Stimulated activated effector memory CD8-positive, alpha-beta T cell treated with anti-CD3 and anti-CD28 coated beads, Interleukin-12 subunit alpha, Interleukin-12 subunit beta, amount 100 ng/mL, for 72 hours (primary cell): ENCODE data around the gene SOS1.
"Not testable (repeated sequence)": the region's sequence is repeated elsewhere in the genome, so short reads cannot be mapped to it uniquely, and the experiment has no call there.

Experiments
- ATAC-seq: fragments of 150-1000 bp; cut with Tn5 transposase; 2 replicates; pipeline ENCODE4 v1.10.0; 2021
- DNase-seq, 2 donors: peaks; one replicate each; pipeline ENCODE4 v3.0.0; 2021 to 2022; ENCODE audit warnings: low spot score in 2 of 2
- H3K27ac Mint-ChIP-seq: one replicate; pipeline ENCODE4 v1.8.0; 2022; ENCODE audit warnings: mild to moderate bottlenecking, mixed read lengths
- H3K36me3 Mint-ChIP-seq: one replicate; pipeline ENCODE4 v1.8.0; 2022; ENCODE audit warnings: mild to moderate bottlenecking, mixed read lengths
- H3K4me1 Mint-ChIP-seq: one replicate; pipeline ENCODE4 v1.8.0; 2022; ENCODE audit warnings: mixed read lengths
- H3K4me3 Mint-ChIP-seq: one replicate; pipeline ENCODE4 v1.8.0; 2022; ENCODE audit warnings: mild to moderate bottlenecking, mixed read lengths
- H3K9me3 Mint-ChIP-seq: one replicate; pipeline ENCODE4 v1.8.0; 2022; ENCODE audit warnings: mixed read lengths

Gene SOS1

DNA sequence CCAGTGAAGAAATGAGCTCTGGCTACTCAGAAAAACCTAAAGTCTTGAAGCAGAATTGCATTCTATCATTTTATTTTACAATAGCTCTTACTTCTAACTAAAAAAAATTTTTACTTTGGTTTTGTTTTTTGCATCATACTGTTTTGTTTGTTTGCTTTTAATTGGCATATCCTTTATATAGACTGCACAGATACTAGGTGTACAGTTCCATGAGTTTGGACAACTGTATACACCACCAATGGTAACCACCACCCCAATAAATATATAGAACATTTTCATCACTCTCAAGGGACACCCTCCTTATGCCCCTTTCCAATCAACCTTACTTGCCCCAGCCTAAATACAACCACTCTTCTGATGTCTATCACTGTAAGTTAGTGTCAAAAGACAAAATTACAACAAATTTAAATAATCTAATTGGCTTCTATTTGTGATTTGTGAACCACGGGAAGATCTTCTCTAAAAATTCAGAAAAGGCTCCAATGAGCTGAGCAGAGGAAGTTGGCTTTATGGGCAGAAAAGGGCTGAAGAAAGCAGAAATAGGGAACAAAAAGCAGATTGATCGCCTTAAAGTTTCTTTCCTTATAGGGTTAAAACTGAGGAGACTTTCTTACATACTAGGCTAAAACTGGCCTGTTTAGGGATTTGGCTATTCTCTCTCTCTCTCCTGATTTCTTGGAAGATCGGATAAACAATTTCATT lies 22.2 kb upstream of the SOS1 start:
- peaks cover 25% of the 10 kb centered on the region for H3K4me1 Mint-ChIP-seq
- H3K36me3 Mint-ChIP-seq: no peaks in the 10 kb centered on the region
- H3K27ac Mint-ChIP-seq: no peak overlapping the region
- ATAC-seq (no peak), DNase-seq (no peak)
- no peaks in the 10 kb centered on the region for H3K9me3 Mint-ChIP-seq
- no peak overlapping the region for H3K4me3 Mint-ChIP-seq

DNA sequence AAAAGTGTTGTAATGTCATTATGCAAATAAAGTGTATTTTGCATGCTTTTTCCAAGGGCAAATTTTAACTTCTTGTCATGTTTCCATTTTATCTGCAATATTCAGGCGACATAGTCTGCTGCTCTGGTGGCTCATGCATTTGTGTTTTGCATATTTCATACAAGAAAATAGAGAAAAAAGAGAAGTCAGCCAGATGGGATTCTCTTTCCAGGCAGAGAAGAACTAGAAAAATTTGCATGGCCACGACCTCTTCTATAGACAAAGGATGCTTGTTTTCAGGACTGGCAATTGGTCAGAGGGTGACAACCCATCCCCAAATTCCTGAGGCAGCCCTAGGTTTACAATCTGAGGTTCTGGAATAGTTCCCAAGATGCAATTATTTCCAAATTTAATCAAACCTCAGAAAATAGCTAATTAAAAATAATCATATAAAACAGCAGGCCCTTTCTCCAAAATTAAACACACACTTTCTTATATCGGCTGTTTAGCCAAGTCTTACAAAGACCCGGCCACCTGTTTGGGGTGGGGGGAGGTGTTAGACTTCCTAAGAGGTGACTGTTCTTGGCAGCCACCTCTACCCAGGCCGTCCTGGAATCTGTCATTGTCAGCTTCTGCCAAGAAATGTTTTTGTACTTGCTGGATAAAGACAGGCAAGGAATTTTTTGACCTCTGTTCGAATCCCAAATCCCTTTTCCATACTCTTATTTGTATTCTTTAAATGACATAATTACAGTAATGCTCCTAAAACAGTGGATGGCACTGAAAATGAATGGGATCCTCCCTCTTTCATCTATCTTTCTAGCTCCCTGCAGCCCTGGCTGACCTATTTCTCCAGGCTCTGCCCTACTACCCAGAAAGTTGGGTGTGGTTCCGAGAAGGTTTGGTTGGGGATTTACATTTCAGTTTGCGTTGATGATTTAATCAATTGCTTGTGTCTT lies 20.8 kb upstream of the SOS1 start:
- DNase-seq (no peak), ATAC-seq (peak; percentile 84)
- peaks cover 28% of the 10 kb centered on the region for H3K4me1 Mint-ChIP-seq

GRCh38 chr2:39140948-39141333 lies 20.1 kb upstream of the SOS1 start:
- H3K4me1 Mint-ChIP-seq: peaks cover 33% of the 10 kb centered on the region
- H3K36me3 Mint-ChIP-seq, H3K27ac Mint-ChIP-seq, DNase-seq, H3K4me3 Mint-ChIP-seq, ATAC-seq, H3K9me3 Mint-ChIP-seq: not testable (repeated sequence)

More for the DNA sequence above, 20.8 kb upstream of the SOS1 start:
- no peaks in the 10 kb centered on the region for H3K9me3 Mint-ChIP-seq
- peak overlapping the region; percentile 70 for H3K27ac Mint-ChIP-seq
- H3K36me3 Mint-ChIP-seq: no peaks in the 10 kb centered on the region
- peak overlapping the region; percentile 29 for H3K4me3 Mint-ChIP-seq

DNA sequence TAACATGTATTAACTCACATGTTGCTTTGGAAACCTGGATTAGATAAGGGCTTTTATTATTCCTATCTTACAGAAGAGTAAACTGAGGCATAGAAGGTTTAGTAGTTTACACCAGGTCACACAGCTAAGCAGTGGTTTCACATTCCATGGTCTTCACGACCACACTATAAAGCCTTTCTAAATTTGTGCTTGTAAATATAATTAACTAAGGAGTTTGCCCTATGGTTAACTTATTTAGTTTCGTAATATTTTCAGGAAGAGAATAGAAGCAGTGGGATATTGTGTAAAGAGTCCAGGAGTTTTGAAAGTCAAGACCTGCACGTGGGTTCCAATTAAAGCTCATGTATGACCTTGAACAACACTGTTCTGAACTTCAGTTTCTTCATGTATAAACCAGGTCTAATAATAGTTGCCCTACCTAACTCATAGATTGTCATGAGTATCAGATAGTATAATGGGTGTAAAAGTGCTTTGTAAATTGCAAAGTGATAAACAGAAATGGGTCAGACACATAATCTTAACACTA lies 19.5 kb upstream of the SOS1 start:
- no peak overlapping the region for H3K4me3 Mint-ChIP-seq
- H3K36me3 Mint-ChIP-seq: no peaks in the 10 kb centered on the region
- H3K27ac Mint-ChIP-seq: no peak overlapping the region
- no peaks in the 10 kb centered on the region for H3K9me3 Mint-ChIP-seq
- peaks cover 38% of the 10 kb centered on the region for H3K4me1 Mint-ChIP-seq
- ATAC-seq (no peak), DNase-seq (no peak)

- no peak for ATAC-seq
Measured at GRCh38 chr2:39139511-39140237, 18.8 kb upstream of the SOS1 start.

GRCh38 chr2:39138837-39139211 lies 18.0 kb upstream of the SOS1 start:
- Mint-ChIP-seq H3K4me1 (peaks cover 39% of the 10 kb centered on the region), H3K36me3 (no peaks in the 10 kb centered on the region), H3K27ac (no peak overlapping the region), H3K4me3 (no peak overlapping the region), H3K9me3 (no peaks in the 10 kb centered on the region)
- ATAC-seq (no peak), DNase-seq (no peak)

More at GRCh38 chr2:39139511-39140237, 18.8 kb upstream of the SOS1 start:
- Mint-ChIP-seq H3K4me1 (peaks cover 39% of the 10 kb centered on the region), H3K36me3 (no peaks in the 10 kb centered on the region), H3K4me3 (no peak overlapping the region), H3K27ac (no peak overlapping the region), H3K9me3 (no peaks in the 10 kb centered on the region)
- no peak for DNase-seq

GRCh38 chr2:39138187-39138836 lies 17.5 kb upstream of the SOS1 start:
- not testable (repeated sequence) for H3K4me3 Mint-ChIP-seq, H3K9me3 Mint-ChIP-seq, DNase-seq, ATAC-seq, H3K36me3 Mint-ChIP-seq, H3K27ac Mint-ChIP-seq
- H3K4me1 Mint-ChIP-seq: peaks cover 43% of the 10 kb centered on the region

- Mint-ChIP-seq H3K9me3 (no peaks in the 10 kb centered on the region), H3K4me3 (peak overlapping the region; percentile 44), H3K27ac (no peak overlapping the region), H3K36me3 (no peaks in the 10 kb centered on the region), H3K4me1 (peaks cover 41% of the 10 kb centered on the region)
- ATAC-seq: peak; percentile 70
- DNase-seq: no peak
Measured at GRCh38 chr2:39136799-39137198, 15.9 kb upstream of the SOS1 start.

DNA sequence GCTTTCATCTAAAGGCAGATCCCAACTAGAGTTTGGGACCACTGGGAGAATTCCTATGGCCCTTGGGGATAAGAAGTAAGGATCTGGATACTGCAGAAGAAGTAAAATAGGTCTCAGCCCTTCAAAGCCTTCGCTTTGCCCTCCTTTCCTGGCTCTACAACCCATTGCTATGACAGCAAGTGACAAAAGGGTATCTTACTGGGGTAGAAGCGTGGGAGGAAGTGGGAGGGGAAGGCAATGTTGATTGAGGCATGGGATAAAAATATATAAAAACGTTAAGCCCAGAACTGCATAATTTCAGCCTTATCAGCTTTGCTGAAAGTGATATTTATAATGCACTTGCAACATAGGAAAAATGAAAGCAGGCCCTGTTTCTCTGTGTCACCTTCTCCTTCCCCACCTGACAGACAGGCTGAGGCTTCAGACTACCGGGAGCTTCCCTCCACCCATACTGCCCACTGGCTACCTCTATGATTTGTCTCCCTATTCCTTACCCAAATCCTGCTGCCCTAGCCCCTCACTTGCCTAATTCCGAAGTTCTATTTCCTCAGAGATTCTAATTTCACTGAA lies 14.9 kb upstream of the SOS1 start:
- peak overlapping the region; percentile 44 for H3K4me3 Mint-ChIP-seq
- no peak for ATAC-seq
- DNase-seq: no peak
- H3K27ac Mint-ChIP-seq: peak overlapping the region; percentile 12
- no peaks in the 10 kb centered on the region for H3K36me3 Mint-ChIP-seq
- no peaks in the 10 kb centered on the region for H3K9me3 Mint-ChIP-seq
- H3K4me1 Mint-ChIP-seq: peaks cover 39% of the 10 kb centered on the region

DNA sequence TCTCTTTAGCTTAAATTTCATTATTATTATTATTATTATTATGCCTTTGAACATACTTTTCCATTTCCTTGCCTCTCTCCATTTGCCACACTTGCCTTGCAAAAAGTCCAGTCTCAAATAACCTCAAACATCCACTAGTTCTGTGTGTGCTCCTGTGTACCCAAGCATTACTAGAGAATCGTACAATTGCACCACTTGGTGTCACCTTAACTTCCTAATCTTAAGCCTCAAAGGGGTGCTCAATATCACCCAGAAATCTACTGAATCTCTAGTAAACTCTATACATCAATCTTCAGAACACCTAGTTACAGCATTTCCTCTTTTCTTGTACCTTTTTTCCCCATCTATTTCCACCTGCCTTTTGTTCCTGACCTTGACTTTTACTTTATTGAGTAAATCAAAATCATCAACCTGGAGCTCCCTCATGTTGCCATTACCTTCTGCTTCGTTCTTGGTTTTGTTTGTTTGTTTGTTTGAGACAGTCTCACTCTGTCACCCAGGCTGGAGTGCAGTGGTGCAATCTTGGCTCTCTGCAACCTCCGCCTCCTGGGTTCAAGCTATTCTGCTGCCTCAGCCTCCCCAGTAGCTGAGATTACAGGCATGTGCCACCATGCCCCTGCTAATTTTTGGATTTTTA lies 12.5 kb upstream of the SOS1 start:
- DNase-seq (no peak), ATAC-seq (no peak)
- Mint-ChIP-seq H3K4me3 (no peak overlapping the region), H3K4me1 (peaks cover 32% of the 10 kb centered on the region), H3K9me3 (no peaks in the 10 kb centered on the region), H3K36me3 (peaks cover 6% of the 10 kb centered on the region), H3K27ac (no peak overlapping the region)

DNA sequence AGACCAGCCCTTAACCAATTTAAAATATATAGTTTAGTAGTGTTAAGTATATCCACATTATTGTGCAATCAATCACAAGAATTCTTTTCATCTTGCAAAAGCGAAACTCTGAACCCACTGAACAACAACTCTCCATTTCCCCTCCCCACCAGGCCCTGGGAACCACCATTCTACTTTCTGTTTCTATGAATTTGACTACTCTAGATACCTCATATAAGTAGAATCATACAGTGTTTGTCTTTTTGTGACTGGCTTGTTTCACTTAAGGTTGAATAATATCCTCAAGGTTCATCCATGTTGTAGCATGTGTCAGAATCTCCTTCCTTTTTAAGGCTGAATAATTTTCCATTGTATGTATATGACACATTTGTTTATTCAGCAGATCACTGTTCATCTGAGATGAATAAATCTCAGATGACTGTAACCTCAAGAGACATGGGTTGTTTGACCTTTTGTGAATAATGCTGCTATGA lies 8.1 kb upstream of the SOS1 start:
- peak; percentile 80 for ATAC-seq
- Mint-ChIP-seq H3K36me3 (peaks cover 10% of the 10 kb centered on the region), H3K27ac (peak overlapping the region; percentile 27), H3K4me1 (peaks cover 31% of the 10 kb centered on the region), H3K4me3 (no peak overlapping the region), H3K9me3 (no peaks in the 10 kb centered on the region)
- peak; percentile 34 to 78 for DNase-seq

DNA sequence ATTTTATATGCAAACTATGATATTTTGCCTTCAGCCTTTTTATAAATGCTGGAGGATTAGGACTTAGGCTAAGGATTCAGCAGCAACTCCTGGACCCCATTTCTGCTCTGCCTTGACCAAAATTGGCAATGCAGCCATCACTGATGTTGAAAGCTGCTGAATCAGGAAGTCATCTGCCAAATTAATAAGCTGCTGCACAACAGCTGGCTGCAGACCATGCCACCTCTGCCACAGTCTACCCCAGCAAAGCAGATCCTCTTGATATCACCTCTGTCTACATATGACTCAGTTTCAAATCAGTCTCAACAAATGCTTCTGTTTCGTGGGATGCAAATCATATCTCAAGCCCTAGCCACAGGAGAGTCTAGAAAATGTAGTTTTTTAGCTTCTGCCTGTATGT lies 7.1 kb upstream of the SOS1 start:
- H3K9me3 Mint-ChIP-seq: no peaks in the 10 kb centered on the region
- ATAC-seq (peak; percentile 72), DNase-seq (peak in 1 of 2 donors; percentile 67)
- peaks cover 34% of the 10 kb centered on the region for H3K4me1 Mint-ChIP-seq
- peak overlapping the region; percentile 63 for H3K27ac Mint-ChIP-seq
- peak overlapping the region; percentile 27 for H3K4me3 Mint-ChIP-seq
- peaks cover 13% of the 10 kb centered on the region for H3K36me3 Mint-ChIP-seq

DNA sequence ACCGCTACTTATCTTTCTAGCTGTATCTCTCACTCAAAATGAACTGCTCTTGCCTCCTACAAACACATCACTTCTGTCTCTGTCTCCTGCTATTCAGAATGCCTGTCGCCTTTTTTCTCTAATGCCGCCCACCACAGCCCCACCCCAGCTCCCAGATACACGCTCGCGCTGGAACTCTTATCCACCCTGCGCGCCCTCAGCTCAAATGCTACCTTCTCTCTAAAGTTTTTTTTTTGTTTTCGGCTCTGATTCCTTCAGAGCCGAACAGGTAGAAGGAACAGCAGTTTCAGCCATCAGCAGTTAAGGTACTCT lies 3.9 kb upstream of the SOS1 start:
- H3K36me3 Mint-ChIP-seq: peaks cover 22% of the 10 kb centered on the region
- H3K27ac Mint-ChIP-seq: peak overlapping the region; percentile 93
- no peaks in the 10 kb centered on the region for H3K9me3 Mint-ChIP-seq
- H3K4me3 Mint-ChIP-seq: peak overlapping the region; percentile 87
- ATAC-seq (no peak), DNase-seq (no peak)
- peaks cover 43% of the 10 kb centered on the region for H3K4me1 Mint-ChIP-seq
